Stimulated activated naive CD8-positive, alpha-beta T cell treated with anti-CD3 and anti-CD28 coated beads, Interleukin-15, Interleukin-2, amounts not matched to agents 100 U/mL and 50 U/mL, for 24 hours (primary cell): ENCODE data around the gene USP35.
"Not testable (repeated sequence)": the region's sequence is repeated elsewhere in the genome, so short reads cannot be mapped to it uniquely, and the experiment has no call there.

Source experiments
- ATAC-seq: fragments of 150-1000 bp; cut with Tn5 transposase; one replicate; pipeline ENCODE4 v1.10.0; 2021
- DNase-seq: peaks from one replicate; pipeline ENCODE4 v3.0.0; 2021

Gene USP35

GRCh38 chr11:78233046-78233445 is 44.3 kb downstream of the USP35 start:
- ATAC-seq, DNase-seq: not testable (repeated sequence)

- no peak for DNase-seq
- no peak for ATAC-seq
Observed at GRCh38 chr11:78234006-78234405, 45.3 kb downstream of the USP35 start.

GRCh38 chr11:78237293-78238046 is 48.8 kb downstream of the USP35 start:
- DNase-seq: no peak
- no peak for ATAC-seq

- ATAC-seq (no peak), DNase-seq (no peak)
Observed at GRCh38 chr11:78239781-78240180, 51.1 kb downstream of the USP35 start.

- ATAC-seq (no peak), DNase-seq (no peak)
Observed at GRCh38 chr11:78241475-78241874, 52.8 kb downstream of the USP35 start.

- ATAC-seq: no peak
- DNase-seq: no peak
Observed at GRCh38 chr11:78244080-78244479, 55.4 kb downstream of the USP35 start.

GRCh38 chr11:78244546-78245255 is 56.0 kb downstream of the USP35 start:
- ATAC-seq: no peak
- no peak for DNase-seq

GRCh38 chr11:78248191-78248590 is 59.5 kb downstream of the USP35 start:
- DNase-seq: no peak
- no peak for ATAC-seq

GRCh38 chr11:78248903-78249302 is 60.2 kb downstream of the USP35 start:
- no peak for DNase-seq
- ATAC-seq: no peak

GRCh38 chr11:78250099-78250498 is 61.4 kb downstream of the USP35 start:
- ATAC-seq (no peak), DNase-seq (no peak)

- no peak for ATAC-seq
- no peak for DNase-seq
Observed at GRCh38 chr11:78251083-78251775, 62.5 kb downstream of the USP35 start.

GRCh38 chr11:78253797-78254196 is 65.1 kb downstream of the USP35 start:
- no peak for ATAC-seq
- no peak for DNase-seq

GRCh38 chr11:78254268-78254667 is 65.5 kb downstream of the USP35 start:
- ATAC-seq: no peak
- DNase-seq: no peak

GRCh38 chr11:78255919-78256318 is 67.2 kb downstream of the USP35 start:
- ATAC-seq (no peak), DNase-seq (no peak)

- no peak for ATAC-seq
- DNase-seq: no peak
Observed at GRCh38 chr11:78256962-78257361, 68.2 kb downstream of the USP35 start.

- ATAC-seq: no peak
- DNase-seq: no peak
Observed at GRCh38 chr11:78257654-78258053, 68.9 kb downstream of the USP35 start.

GRCh38 chr11:78259777-78260487 is 71.2 kb downstream of the USP35 start:
- DNase-seq: no peak
- no peak for ATAC-seq

GRCh38 chr11:78261367-78261766 is 72.6 kb downstream of the USP35 start:
- DNase-seq (no peak), ATAC-seq (no peak)

GRCh38 chr11:78261828-78262227 is 73.1 kb downstream of the USP35 start:
- no peak for DNase-seq
- no peak for ATAC-seq

- DNase-seq (no peak), ATAC-seq (no peak)
Observed at GRCh38 chr11:78262238-78262637, 73.5 kb downstream of the USP35 start.

GRCh38 chr11:78262691-78263090 is 74.0 kb downstream of the USP35 start:
- ATAC-seq (no peak), DNase-seq (no peak)
